Thyroid gland (tissue), 4 donors: ENCODE results near the gene RAX.

Source experiments
- CTCF ChIP-seq, 6 experiments: fragments of 200-600 bp in 3 of 6; fragments of 450-650 bp in 3 of 6; sonication (generic) in 3 of 6; IDR thresholded peaks; one replicate each; pipeline ENCODE4 v1.5.1; 2016 to 2019; ENCODE audit warnings: antibody characterized with exemption in 6 of 6, mild to moderate bottlenecking in 2 of 6, inconsistent platforms in 1 of 6, moderate library complexity in 1 of 6
- POLR2A ChIP-seq, 2 donors: fragments of 450-650 bp; IDR thresholded peaks; one replicate each; pipeline ENCODE4 v1.6.1; 2017; ENCODE audit warnings: antibody characterized with exemption in 2 of 2, mild to moderate bottlenecking in 2 of 2, moderate library complexity in 1 of 2

GRCh38 chr18:59271606-59272220 is 1.5 kb downstream of the RAX start:
- TF ChIP-seq CTCF (IDR thresholded peaks at IDR 0.05) = no peak
- TF ChIP-seq POLR2A (IDR thresholded peaks at IDR 0.05) = no peak
